Hippocampal formation (tissue), 2 donors: ENCODE measurements around the gene PATJ.
"Not testable (repeated sequence)": the region's sequence is repeated elsewhere in the genome, so short reads cannot be mapped to it uniquely, and the experiment has no call there.

Experiments used
- DNase-seq, 2 donors: peaks; one replicate each; lab custom pipeline; 2025; lab: John Stamatoyannopoulos, UW

Gene PATJ

GRCh38 chr1:62093261-62093660 is 351.0 kb downstream of the PATJ start:
- no peak for DNase-seq

- DNase-seq: no peak
Measured at GRCh38 chr1:62097464-62097863, 355.2 kb downstream of the PATJ start.

- DNase-seq: no peak
Measured at GRCh38 chr1:62100442-62100841, 358.2 kb downstream of the PATJ start.

- no peak for DNase-seq
Measured at GRCh38 chr1:62103846-62104245, 361.6 kb downstream of the PATJ start.

GRCh38 chr1:62107923-62108322 is 365.6 kb downstream of the PATJ start:
- DNase-seq: no peak

GRCh38 chr1:62109124-62109523 is 366.8 kb downstream of the PATJ start:
- no peak for DNase-seq

GRCh38 chr1:62110198-62110817 is 368.0 kb downstream of the PATJ start:
- no peak for DNase-seq

- DNase-seq: no peak
Measured at GRCh38 chr1:62111084-62111483, 368.8 kb downstream of the PATJ start.

GRCh38 chr1:62113507-62113906 is 371.2 kb downstream of the PATJ start:
- DNase-seq: no peak

- no peak for DNase-seq
Measured at GRCh38 chr1:62117018-62117750, 374.9 kb downstream of the PATJ start.

GRCh38 chr1:62126579-62127290 is 384.5 kb downstream of the PATJ start:
- no peak for DNase-seq

GRCh38 chr1:62128745-62129144 is 386.5 kb downstream of the PATJ start:
- no peak for DNase-seq

GRCh38 chr1:62131093-62131725 is 388.9 kb downstream of the PATJ start:
- peak; percentile 23 to 61 for DNase-seq

- DNase-seq: no peak
Measured at GRCh38 chr1:62138029-62138428, 395.7 kb downstream of the PATJ start.

GRCh38 chr1:62139410-62139809 is 397.1 kb downstream of the PATJ start:
- no peak for DNase-seq

- no peak for DNase-seq
Measured at GRCh38 chr1:62140666-62141065, 398.4 kb downstream of the PATJ start.

- no peak for DNase-seq
Measured at GRCh38 chr1:62142496-62142895, 400.2 kb downstream of the PATJ start.

- peak; percentile 21 to 68 for DNase-seq
Measured at GRCh38 chr1:62144238-62144831, 402.1 kb downstream of the PATJ start.

- DNase-seq: no peak
Measured at GRCh38 chr1:62159940-62160348, 417.7 kb downstream of the PATJ start.

GRCh38 chr1:62161711-62162110 is 419.4 kb downstream of the PATJ start:
- DNase-seq: no peak

GRCh38 chr1:62170380-62170779 is 428.1 kb downstream of the PATJ start:
- DNase-seq: not testable (repeated sequence)

GRCh38 chr1:62175568-62176179 is 433.4 kb downstream of the PATJ start:
- DNase-seq: peak; percentile 11 to 14
